Colonic mucosa (tissue), 4 donors: ENCODE data around the gene CRABP2. TPM values are rescaled to one million over a fixed set of nuclear protein-coding genes. Genes with fewer than 3 reads are reported as not detected.

Experiments used
- DNase-seq: peaks from one replicate; pipeline ENCODE4 v3.0.0-alpha.2; 2020
- H3K27ac ChIP-seq: fragments of 200-600 bp; one replicate; pipeline ENCODE4 v1.8.0; 2021
- H3K27me3 ChIP-seq: fragments of 200-600 bp; one replicate; pipeline ENCODE4 v1.8.0; 2021
- H3K36me3 ChIP-seq: fragments of 200-600 bp; one replicate; pipeline ENCODE4 v1.8.0; 2021
- H3K4me1 ChIP-seq: fragments of 200-600 bp; one replicate; pipeline ENCODE4 v1.8.0; 2021; ENCODE audit warnings: mild to moderate bottlenecking
- H3K4me3 ChIP-seq: fragments of 200-600 bp; one replicate; pipeline ENCODE4 v1.8.0; 2021
- H3K9ac ChIP-seq, 2 donors: one replicate each; pipeline ENCODE4 v1.7.0; 2013; ENCODE audit warnings: control low read depth in 2 of 2, low read depth in 2 of 2, low read length in 2 of 2
- H3K9me3 ChIP-seq: fragments of 200-600 bp; one replicate; pipeline ENCODE4 v1.8.0; 2021
- CTCF ChIP-seq: fragments of 200-600 bp; IDR thresholded peaks from one replicate; pipeline ENCODE4 v1.8.0; 2022; ENCODE audit warnings: antibody characterized with exemption, mild to moderate bottlenecking
- intact Hi-C: fragments of 100-400 bp; cut with DNase I; formaldehyde crosslinking; loops from one replicate; pipeline ENCODE4 v1.14.1; 2022
- total RNA-seq, 2 donors: library from RNA; stranded (reverse); fragmentation: NEBNext Ultra II Directional in 1 of 2; extraction: Animal tissue kit (Norgen Biotek cat#: 25700) in 1 of 2; gene quantifications; one replicate each; pipeline ENCODE4 v1.2.1, GENCODE V29; 2021
- donor health status: healthy.
- donor health status: DM: no; HTN: no; CAD: no.
- donor health status: DM: no; HTN: no; CAD: no.

The CRABP2 gene
- total RNA-seq, 2 donors from 2014 or later = 1.2 to 1.4 TPM

- H3K4me1 ChIP-seq = peaks cover 8% of the 10 kb centered on the region
- TF ChIP-seq CTCF = no peak
- DNase-seq = no peak
- no peak overlapping the region for H3K4me3 ChIP-seq
- H3K36me3 ChIP-seq = no peaks in the 10 kb centered on the region
- H3K27me3 ChIP-seq = peaks cover 25% of the 10 kb centered on the region
- H3K9me3 ChIP-seq = no peaks in the 10 kb centered on the region
- no peak overlapping the region for H3K27ac ChIP-seq
- intact Hi-C loops = no loop called here
- H3K9ac ChIP-seq = peak overlapping the region in 1 of 2 donors; percentile 39
Observed at GRCh38 chr1:156673387-156674121, 31.8 kb downstream of the CRABP2 start.

- no peak for TF ChIP-seq CTCF
- no peak for DNase-seq
- no peaks in the 10 kb centered on the region for H3K9me3 ChIP-seq
- H3K36me3 ChIP-seq = no peaks in the 10 kb centered on the region
- peaks cover 14% of the 10 kb centered on the region for H3K27me3 ChIP-seq
- no peak overlapping the region for H3K4me3 ChIP-seq
- intact Hi-C loops = no loop called here
- peaks cover under 1% of the 10 kb centered on the region for H3K4me1 ChIP-seq
- no peak overlapping the region for H3K9ac ChIP-seq
- H3K27ac ChIP-seq = no peak overlapping the region
Observed at GRCh38 chr1:156671804-156672203, 33.6 kb downstream of the CRABP2 start.

GRCh38 chr1:156670791-156671190 lies 34.6 kb downstream of the CRABP2 start:
- no peak for DNase-seq
- H3K27ac ChIP-seq = no peak overlapping the region
- intact Hi-C loops = no loop called here
- H3K36me3 ChIP-seq = no peaks in the 10 kb centered on the region
- no peak overlapping the region for H3K4me3 ChIP-seq
- no peaks in the 10 kb centered on the region for H3K9me3 ChIP-seq
- no peak for TF ChIP-seq CTCF
- H3K27me3 ChIP-seq = peaks cover 4% of the 10 kb centered on the region
- no peak overlapping the region for H3K9ac ChIP-seq
- H3K4me1 ChIP-seq = no peaks in the 10 kb centered on the region

GRCh38 chr1:156670359-156670758 lies 35.0 kb downstream of the CRABP2 start:
- Histone ChIP-seq H3K27me3 (peaks cover 2% of the 10 kb centered on the region), H3K9ac (no peak overlapping the region), H3K9me3 (no peaks in the 10 kb centered on the region), H3K4me3 (no peak overlapping the region), H3K4me1 (no peaks in the 10 kb centered on the region), H3K27ac (no peak overlapping the region), H3K36me3 (no peaks in the 10 kb centered on the region)
- no peak for DNase-seq
- intact Hi-C loops = no loop called here
- no peak for TF ChIP-seq CTCF

- DNase-seq = no peak
- intact Hi-C loops = no loop called here
- peaks cover 5% of the 10 kb centered on the region for H3K4me1 ChIP-seq
Observed at GRCh38 chr1:156669794-156670193, 35.6 kb downstream of the CRABP2 start.

More at GRCh38 chr1:156669794-156670193, 35.6 kb downstream of the CRABP2 start:
- Histone ChIP-seq H3K36me3 (no peaks in the 10 kb centered on the region), H3K27ac (no peak overlapping the region), H3K9me3 (no peaks in the 10 kb centered on the region), H3K4me3 (no peak overlapping the region), H3K27me3 (no peaks in the 10 kb centered on the region), H3K9ac (no peak overlapping the region)
- TF ChIP-seq CTCF = no peak
